GM15510 (cell line): Measurements from ENCODE around the gene AIPL1.

Experiments used
- POLR2A ChIP-seq: IDR thresholded peaks from 3 replicates; pipeline ENCODE4 v1.6.1; 2011; ENCODE audit warnings: borderline replicate concordance; ENCODE audit not compliant: insufficient read length; ENCODE audit errors: extremely low read depth

Gene AIPL1

DNA sequence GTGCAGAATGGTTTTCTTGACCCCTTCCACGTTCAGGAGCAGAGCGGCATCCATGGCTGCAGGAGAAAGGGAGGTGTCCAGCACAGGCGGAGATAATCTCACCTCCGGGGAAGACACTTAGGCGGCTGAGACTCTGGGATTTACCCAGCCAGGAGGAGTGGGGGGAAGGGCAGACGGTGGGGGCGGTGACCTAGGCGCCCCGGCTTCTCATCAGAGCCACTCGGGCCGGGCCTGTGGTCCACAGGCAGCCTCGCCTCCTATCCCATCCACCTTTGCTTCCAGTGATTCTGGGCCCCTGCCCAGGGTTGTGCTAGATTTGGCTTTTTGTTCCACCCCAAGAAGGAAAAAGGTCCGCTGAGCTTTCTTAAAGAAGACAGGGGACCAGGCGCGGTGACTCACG, at the start of gene AIPL1:
TSS of gene AIPL1 (minus strand) at position 71 of the 400 bp plus-strand sequence. CDS start at position 54, 17 bp downstream.
- no peak for TF ChIP-seq POLR2A

- TF ChIP-seq POLR2A: no peak
These were observed 48.6 kb upstream of the AIPL1 start for GRCh38 chr17:6483507-6483906.

DNA sequence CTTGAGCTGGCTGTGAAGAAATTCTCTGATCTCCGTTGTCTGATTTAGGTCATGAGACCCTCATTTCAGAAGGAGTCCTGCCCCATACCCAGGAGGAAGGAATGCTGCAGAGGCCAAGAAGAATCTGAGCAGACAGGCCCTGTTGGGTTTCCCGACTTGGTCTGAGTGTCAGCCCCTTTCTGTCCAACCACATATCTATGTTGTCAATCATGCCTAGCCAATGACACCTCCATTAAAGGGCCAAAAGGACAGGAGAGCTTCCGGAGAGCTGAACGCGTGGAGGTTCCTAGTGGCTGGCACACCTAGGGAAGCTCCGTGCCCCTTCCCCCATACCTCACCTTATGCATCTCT, 47.2 kb upstream of the AIPL1 start:
- no peak for TF ChIP-seq POLR2A

DNA sequence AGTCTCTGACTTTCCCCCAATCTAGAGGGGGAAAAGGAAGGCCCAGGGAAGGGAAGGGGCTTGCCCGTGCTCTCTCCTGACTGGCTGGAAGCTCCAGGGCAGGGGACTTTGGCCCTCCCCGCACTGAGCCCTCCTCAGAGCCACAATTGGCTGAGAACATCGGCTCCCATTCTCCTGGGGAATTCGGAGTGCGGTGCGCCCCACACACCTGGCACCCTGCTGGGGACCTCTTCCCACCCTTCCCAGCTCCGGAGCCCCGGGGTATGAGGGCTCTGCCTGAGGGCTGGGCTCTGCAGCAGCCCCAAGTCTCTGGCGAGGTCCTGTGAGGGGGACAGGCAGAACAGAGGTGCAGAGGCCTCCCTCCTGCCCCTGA, 45.4 kb upstream of the AIPL1 start:
- TF ChIP-seq POLR2A: no peak

DNA sequence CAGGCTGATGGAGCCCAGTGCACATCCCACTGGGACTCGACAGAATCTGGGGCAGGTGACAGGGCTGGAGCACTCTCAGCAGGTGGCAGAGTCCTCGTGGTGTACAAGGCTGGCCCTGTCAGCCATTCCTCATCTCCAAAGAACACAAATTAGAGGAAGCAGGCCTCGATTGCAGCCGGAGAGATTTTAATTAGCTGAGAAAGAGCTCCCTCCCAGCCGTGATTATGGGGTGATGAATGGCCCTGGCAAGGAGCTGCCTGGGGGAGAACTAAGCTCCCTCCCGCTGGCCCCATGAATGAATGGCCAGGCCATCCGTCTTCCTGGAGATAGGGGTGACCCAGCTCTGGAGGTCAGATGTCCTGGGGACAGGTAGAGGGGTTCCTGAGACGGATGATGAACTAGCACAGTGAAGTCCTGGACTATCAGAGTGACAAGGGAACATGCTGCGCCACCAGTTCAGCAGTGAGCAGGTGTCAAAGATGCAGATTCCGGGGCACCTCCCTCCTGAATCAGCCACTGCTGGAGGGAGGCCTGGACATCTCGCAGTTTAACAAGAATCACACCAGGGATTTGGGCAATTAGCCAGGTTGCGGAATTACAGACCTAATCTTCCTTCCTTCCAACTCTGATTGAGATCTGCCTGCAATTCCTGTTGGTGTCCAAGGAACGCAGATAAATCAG, 44.8 kb upstream of the AIPL1 start:
- TF ChIP-seq POLR2A: no peak

DNA sequence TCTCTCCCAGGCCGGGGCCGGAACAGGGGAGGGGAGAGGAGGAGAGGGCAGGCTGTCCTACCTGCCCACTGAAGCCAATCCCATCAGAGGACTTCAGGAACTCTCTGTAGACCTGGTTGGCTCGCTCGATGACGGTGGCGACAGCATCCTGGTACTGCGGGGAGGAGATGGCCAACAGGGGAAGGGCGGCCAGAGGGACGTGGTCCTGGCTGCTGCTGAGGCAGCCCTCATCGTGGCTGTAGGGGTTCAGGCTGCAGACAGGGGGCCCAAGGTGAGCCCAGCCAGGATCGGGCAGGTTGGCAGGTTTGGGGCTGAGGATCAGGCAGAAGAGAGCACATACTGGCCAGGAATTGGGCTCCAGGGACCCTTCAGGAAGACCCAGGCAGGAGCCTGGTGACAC, 43.6 kb upstream of the AIPL1 start:
- no peak for TF ChIP-seq POLR2A

DNA sequence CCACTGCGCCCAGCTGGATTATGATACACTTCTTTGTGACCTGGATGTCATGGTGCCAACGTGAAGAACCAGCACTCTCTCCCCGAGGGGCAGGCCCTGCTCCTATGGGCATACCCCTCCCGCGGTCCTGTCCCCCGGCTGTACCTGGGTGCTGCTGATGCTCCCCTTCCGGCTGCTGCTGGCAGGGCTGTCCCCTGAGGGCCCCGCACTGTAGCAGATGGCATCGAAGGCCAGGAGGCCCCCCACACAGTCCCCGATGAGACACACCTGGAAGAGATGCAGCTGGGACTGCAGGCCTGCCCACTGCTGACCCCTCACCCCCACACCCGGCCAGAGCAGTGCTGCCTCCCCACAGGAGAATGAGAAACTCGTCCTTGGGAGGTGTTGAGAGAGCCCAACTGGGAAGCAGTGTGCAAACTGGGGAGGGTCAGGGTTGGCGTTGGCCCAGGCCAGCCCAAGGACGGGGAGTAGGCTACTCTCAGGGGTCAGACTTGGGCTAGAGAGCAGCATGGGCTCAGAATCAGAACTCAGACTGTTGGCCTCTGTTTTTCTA, 43.0 kb upstream of the AIPL1 start:
- TF ChIP-seq POLR2A: no peak

GRCh38 chr17:6476810-6477179, 41.9 kb upstream of the AIPL1 start:
- no peak for TF ChIP-seq POLR2A

DNA sequence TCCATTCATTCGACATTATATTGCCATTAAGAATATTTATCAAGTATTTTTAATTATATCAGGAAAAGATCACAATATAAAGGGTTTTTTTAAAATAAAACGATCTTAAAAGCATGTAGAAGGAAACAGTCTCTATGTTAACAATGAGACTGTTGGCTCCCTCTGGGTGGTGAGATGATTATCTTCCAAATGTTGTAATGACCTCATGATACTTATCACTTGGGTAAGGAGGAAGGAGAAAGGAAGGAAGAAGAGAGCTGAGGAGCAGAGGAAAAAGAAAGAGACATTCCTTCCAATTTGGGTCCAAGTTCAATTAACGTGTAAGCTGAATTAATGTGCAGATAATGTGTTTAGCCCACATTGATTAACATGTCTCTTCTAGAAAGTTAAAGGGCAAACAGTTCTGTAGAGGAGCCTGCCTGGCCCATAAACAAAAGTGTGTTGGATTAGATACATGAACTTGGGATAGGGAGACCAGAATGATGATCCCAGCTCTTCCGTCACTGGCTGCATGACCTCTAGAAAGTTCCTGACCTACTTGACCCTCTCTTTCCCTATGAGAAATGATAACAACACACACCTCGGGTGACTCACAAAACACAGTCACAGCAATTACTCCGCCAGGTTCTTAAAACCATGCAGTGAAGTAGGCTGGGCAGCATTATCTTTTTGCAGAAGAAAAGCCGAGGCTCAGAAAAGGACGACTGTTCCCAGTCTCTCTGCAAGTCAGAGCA, 41.3 kb upstream of the AIPL1 start:
- no peak for TF ChIP-seq POLR2A

DNA sequence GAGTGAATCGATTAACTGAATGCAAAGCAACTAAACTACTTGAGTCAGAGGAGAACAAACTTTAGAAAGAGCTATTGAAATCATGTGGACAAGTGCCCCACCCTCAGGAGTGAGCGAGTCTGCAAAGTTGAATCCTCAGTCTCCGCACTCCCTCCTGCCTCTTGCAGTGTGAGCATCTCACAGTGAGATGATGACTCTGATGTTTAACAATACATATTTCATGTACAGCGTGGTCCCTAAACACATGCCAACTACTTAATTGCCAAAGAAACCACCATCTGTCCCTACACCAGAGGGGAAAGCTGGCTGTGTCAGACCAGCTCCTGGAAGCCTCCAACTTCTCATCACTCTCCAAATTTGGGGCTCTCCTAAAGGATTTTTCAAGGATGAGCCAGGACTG, 40.5 kb upstream of the AIPL1 start:
- no peak for TF ChIP-seq POLR2A

DNA sequence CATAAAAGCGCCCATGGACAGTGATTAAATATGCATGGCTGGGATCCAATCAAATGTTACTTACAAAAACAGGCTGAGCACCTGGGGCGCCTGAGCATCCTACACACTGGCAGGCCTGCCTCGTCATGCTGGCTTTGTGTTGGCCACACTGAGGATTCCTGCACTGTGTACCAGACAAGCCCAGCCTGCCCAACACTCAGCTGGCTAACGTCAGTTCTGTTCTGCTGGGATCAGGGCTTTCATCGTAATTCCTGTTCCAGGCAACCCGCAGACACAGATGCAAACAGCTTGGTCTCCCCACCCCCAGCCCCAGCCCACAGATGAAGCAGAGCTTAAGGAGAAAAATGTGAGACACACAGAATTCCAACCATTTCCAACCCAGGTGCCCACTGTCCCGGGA, 40.0 kb upstream of the AIPL1 start:
- no peak for TF ChIP-seq POLR2A

DNA sequence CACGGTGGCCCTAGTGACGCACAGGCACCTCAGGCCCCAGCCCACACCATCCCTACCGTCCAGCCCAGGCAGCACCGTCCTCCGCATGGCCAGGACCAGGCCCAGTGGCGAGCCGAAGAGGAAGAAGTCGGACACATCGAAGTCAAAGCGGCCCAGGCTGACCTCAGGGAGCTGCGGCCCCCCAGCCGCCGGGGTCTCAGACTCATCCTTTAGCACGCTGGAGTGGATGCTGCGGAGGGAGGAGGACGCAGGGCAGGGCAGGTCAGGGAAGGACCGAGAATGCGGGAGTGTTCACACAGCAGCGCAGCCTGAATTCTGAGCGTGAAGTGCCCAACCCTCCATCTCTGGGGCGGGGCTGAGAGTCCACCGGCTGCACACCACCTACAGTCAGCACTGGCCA, 39.5 kb upstream of the AIPL1 start:
- no peak for TF ChIP-seq POLR2A

GRCh38 chr17:6473128-6473767, 38.3 kb upstream of the AIPL1 start:
- TF ChIP-seq POLR2A: no peak

GRCh38 chr17:6472517-6472916, 37.6 kb upstream of the AIPL1 start:
- no peak for TF ChIP-seq POLR2A

DNA sequence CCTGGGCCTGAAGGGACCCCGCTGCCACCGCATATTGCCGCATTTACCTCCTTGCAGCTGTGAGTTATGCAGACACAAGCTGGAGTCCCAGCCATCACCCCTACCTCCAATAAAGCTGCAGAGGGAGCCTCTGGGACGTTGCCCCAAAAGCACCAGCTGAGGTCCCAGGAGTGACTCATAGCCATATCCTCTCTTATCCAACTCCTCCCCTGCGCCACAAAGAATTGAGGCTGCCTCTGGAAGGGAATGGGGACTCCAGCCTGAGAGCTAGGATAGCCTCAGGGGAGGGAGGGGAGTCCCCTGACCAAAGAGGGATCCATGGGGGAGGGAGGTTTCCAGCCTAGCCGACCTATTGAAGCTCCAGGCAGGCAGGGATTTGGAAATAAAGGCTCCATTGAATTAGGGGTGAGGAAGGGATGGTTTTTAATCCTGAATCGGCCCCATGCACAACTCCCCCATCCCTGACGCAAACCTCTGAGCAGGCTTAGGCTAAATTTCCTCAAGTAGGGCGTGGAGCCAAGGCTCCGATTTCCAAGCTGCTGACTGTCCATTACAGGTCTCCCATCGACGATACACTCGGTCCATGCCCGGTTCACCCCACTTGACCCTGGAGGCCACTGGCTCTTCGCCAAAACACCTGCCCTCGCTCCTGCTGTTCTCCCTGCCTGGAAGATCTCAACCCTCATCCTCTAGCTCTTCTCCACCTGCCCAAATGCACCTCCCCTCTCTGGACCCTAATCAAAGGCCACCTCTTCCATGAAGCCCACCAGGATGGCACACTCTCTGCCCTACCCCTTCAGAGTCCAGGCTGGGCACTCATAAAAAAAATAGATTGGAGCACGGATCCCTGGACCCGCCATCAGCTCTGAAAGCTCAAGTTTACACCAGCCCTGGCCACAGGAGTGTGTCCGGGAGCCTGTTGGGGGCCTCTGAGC, 36.9 kb upstream of the AIPL1 start:
- no peak for TF ChIP-seq POLR2A

- TF ChIP-seq POLR2A: no peak
These were observed 36.0 kb upstream of the AIPL1 start for GRCh38 chr17:6470751-6471521.
